Endothelial cell (in vitro differentiated cells): Measurements from ENCODE around the gene SNAP29. TPM values are rescaled to one million over a fixed set of nuclear protein-coding genes. Genes with fewer than 3 reads are reported as not detected.

Experiments
- DNase-seq: peaks from one replicate; pipeline ENCODE4 v3.0.0; 2021; ENCODE audit warnings: low spot score
- H3K27ac Mint-ChIP-seq: one replicate; pipeline ENCODE4 v1.8.0; 2021; ENCODE audit warnings: mixed read lengths, inconsistent platforms; ENCODE audit not compliant: unreplicated experiment
- H3K27me3 Mint-ChIP-seq: one replicate; pipeline ENCODE4 v1.8.0; 2021; ENCODE audit warnings: mild to moderate bottlenecking, moderate library complexity, mixed read lengths, inconsistent platforms; ENCODE audit not compliant: unreplicated experiment
- H3K36me3 Mint-ChIP-seq: one replicate; pipeline ENCODE4 v1.8.0; 2021; ENCODE audit warnings: mild to moderate bottlenecking, low read depth, mixed read lengths, inconsistent platforms; ENCODE audit not compliant: unreplicated experiment
- H3K4me1 Mint-ChIP-seq: one replicate; pipeline ENCODE4 v1.8.0; 2021; ENCODE audit warnings: mild to moderate bottlenecking, mixed read lengths, inconsistent platforms; ENCODE audit not compliant: unreplicated experiment
- H3K4me3 Mint-ChIP-seq: one replicate; pipeline ENCODE4 v1.8.0; 2021; ENCODE audit warnings: mild to moderate bottlenecking, mixed read lengths, inconsistent platforms; ENCODE audit not compliant: unreplicated experiment
- H3K9me3 Mint-ChIP-seq: one replicate; pipeline ENCODE4 v1.8.0; 2021; ENCODE audit warnings: mixed read lengths, inconsistent platforms; ENCODE audit not compliant: unreplicated experiment
- CTCF ChIP-seq: fragments of 200-600 bp; sonication (generic); IDR thresholded peaks from one replicate; pipeline ENCODE4 v1.5.0; 2021; ENCODE audit warnings: antibody characterized with exemption; ENCODE audit not compliant: unreplicated experiment
- total RNA-seq: library from RNA; stranded (reverse); fragmentation: NEBNext Ultra II Directional; extraction: Animal tissue kit (Norgen Biotek cat#: 25700); gene quantifications from one replicate; pipeline ENCODE4 v1.2.1, GENCODE V29; 2021; ENCODE audit not compliant: unreplicated experiment

The SNAP29 gene
- total RNA-seq, 1 donor from 2014 or later = 22.7 TPM

- H3K27me3 Mint-ChIP-seq = no peaks in the 10 kb centered on the region
- H3K4me3 Mint-ChIP-seq = peak overlapping the region; percentile 72
- H3K4me1 Mint-ChIP-seq = no peaks in the 10 kb centered on the region
- H3K36me3 Mint-ChIP-seq = peaks cover 22% of the 10 kb centered on the region
- no peaks in the 10 kb centered on the region for H3K9me3 Mint-ChIP-seq
- no peak overlapping the region for H3K27ac Mint-ChIP-seq
- DNase-seq = no peak
- no peak for TF ChIP-seq CTCF
Observed at GRCh38 chr22:20884454-20884853, 25.6 kb downstream of the SNAP29 start.

- peaks cover 24% of the 10 kb centered on the region for H3K36me3 Mint-ChIP-seq
- no peaks in the 10 kb centered on the region for H3K27me3 Mint-ChIP-seq
- H3K4me3 Mint-ChIP-seq = peak overlapping the region; percentile 24
- H3K27ac Mint-ChIP-seq = no peak overlapping the region
- TF ChIP-seq CTCF = no peak
- H3K4me1 Mint-ChIP-seq = no peaks in the 10 kb centered on the region
- no peak for DNase-seq
- H3K9me3 Mint-ChIP-seq = no peaks in the 10 kb centered on the region
Observed at GRCh38 chr22:20885017-20885556, 26.3 kb downstream of the SNAP29 start.

GRCh38 chr22:20885557-20886323 is 26.9 kb downstream of the SNAP29 start:
- Mint-ChIP-seq H3K9me3 (no peaks in the 10 kb centered on the region), H3K27me3 (no peaks in the 10 kb centered on the region), H3K4me1 (no peaks in the 10 kb centered on the region), H3K27ac (no peak overlapping the region), H3K36me3 (peaks cover 24% of the 10 kb centered on the region), H3K4me3 (peak overlapping the region; percentile 24)
- TF ChIP-seq CTCF = peak; percentile 59
- DNase-seq = peak; percentile 87

- Mint-ChIP-seq H3K27me3 (no peaks in the 10 kb centered on the region), H3K4me3 (peak overlapping the region; percentile 51), H3K27ac (no peak overlapping the region), H3K9me3 (no peaks in the 10 kb centered on the region), H3K36me3 (peaks cover 24% of the 10 kb centered on the region), H3K4me1 (no peaks in the 10 kb centered on the region)
- no peak for DNase-seq
- TF ChIP-seq CTCF = no peak
Observed at GRCh38 chr22:20887375-20887774, 28.6 kb downstream of the SNAP29 start.

GRCh38 chr22:20889025-20889704 is 30.4 kb downstream of the SNAP29 start:
- Mint-ChIP-seq H3K9me3 (no peaks in the 10 kb centered on the region), H3K36me3 (peaks cover 18% of the 10 kb centered on the region), H3K27me3 (no peaks in the 10 kb centered on the region), H3K27ac (no peak overlapping the region), H3K4me1 (no peaks in the 10 kb centered on the region), H3K4me3 (no peak overlapping the region)
- DNase-seq = no peak
- no peak for TF ChIP-seq CTCF
